Measurements from ENCODE around the gene APBB3. TPM values are rescaled to one million over a fixed set of nuclear protein-coding genes. Genes with fewer than 3 reads are reported as not detected.
A peak's percentile ranks its signal among the peaks of the same experiment; 100 is the strongest.
"Not testable (repeated sequence)": the region's sequence is repeated elsewhere in the genome, so short reads cannot be mapped to it uniquely, and the experiment has no call there.

Gene APBB3
- total and polyA plus RNA-seq, 11 donors, result 3.6 to 23.1 (median 11.4) TPM

- Histone ChIP-seq H3K27ac (peak overlapping the region in 5 of 12 donors; percentile 24 to 92 (median 41)), H3K9me3 (peaks cover 0 to 8% (median 0%) of the 10 kb centered on the region in 12 donors), H3K4me1 (peaks cover 0 to 50% (median 2%) of the 10 kb centered on the region in 12 donors), H3K27me3 (no peaks in the 10 kb centered on the region), H3K36me3 (no peaks in the 10 kb centered on the region), H3K4me3 (no peak overlapping the region)
- TF ChIP-seq CTCF (IDR thresholded peaks at IDR 0.05) (no peak), POLR2A (IDR thresholded peaks at IDR 0.05) (no peak)
- intact Hi-C loops (cut with DNase I), result no loop called here
- no peak for ATAC-seq
- no peak for DNase-seq
These were observed 44.3 kb upstream of the APBB3 start for GRCh38 chr5:140608722-140609121.

GRCh38 chr5:140607031-140607430, 42.6 kb upstream of the APBB3 start:
- peaks cover 0 to 49% (median 2%) of the 10 kb centered on the region in 12 donors for H3K4me1 ChIP-seq

GRCh38 chr5:140605879-140606278, 41.5 kb upstream of the APBB3 start:
- no peaks in the 10 kb centered on the region for H3K27me3 ChIP-seq
- peaks cover 0 to 40% (median 0%) of the 10 kb centered on the region in 12 donors for H3K4me1 ChIP-seq
- no peak for TF ChIP-seq POLR2A (IDR thresholded peaks at IDR 0.05)
- TF ChIP-seq CTCF (IDR thresholded peaks at IDR 0.05), result no peak
- no peaks in the 10 kb centered on the region for H3K36me3 ChIP-seq
- DNase-seq (no peak), ATAC-seq (no peak)
- H3K9me3 ChIP-seq, result peaks cover 0 to 5% (median 0%) of the 10 kb centered on the region in 12 donors
- 75 to 88% (median 84%) methylated on average over 3 of the region's 3 CpGs for WGBS, 4 donors
- intact Hi-C loops (cut with DNase I), result no loop called here
- H3K27ac ChIP-seq, result peak overlapping the region in 1 of 12 donors; percentile 65
- no peak overlapping the region for H3K4me3 ChIP-seq

More at GRCh38 chr5:140607031-140607430, 42.6 kb upstream of the APBB3 start:
- no peak overlapping the region for H3K4me3 ChIP-seq
- TF ChIP-seq POLR2A (IDR thresholded peaks at IDR 0.05), result no peak
- TF ChIP-seq CTCF (IDR thresholded peaks at IDR 0.05), result no peak
- peaks cover 0 to 8% (median 0%) of the 10 kb centered on the region in 12 donors for H3K9me3 ChIP-seq
- peak overlapping the region in 1 of 12 donors; percentile 65 for H3K27ac ChIP-seq
- no peaks in the 10 kb centered on the region for H3K27me3 ChIP-seq
- 78 to 86% (median 82%) methylated on average over 2 of the region's 2 CpGs for WGBS, 4 donors
- intact Hi-C loops (cut with DNase I), result no loop called here
- ATAC-seq, result no peak
- no peak for DNase-seq
- no peaks in the 10 kb centered on the region for H3K36me3 ChIP-seq

GRCh38 chr5:140603734-140604133, 39.3 kb upstream of the APBB3 start:
- H3K4me3 ChIP-seq, result no peak overlapping the region
- TF ChIP-seq CTCF (IDR thresholded peaks at IDR 0.05) (no peak), POLR2A (IDR thresholded peaks at IDR 0.05) (no peak)
- peak overlapping the region in 1 of 12 donors; percentile 91 for H3K27ac ChIP-seq
- peaks cover 0 to 18% (median 0%) of the 10 kb centered on the region in 12 donors for H3K4me1 ChIP-seq
- no peaks in the 10 kb centered on the region for H3K36me3 ChIP-seq
- H3K27me3 ChIP-seq, result no peaks in the 10 kb centered on the region
- ATAC-seq, result no peak
- H3K9me3 ChIP-seq, result no peaks in the 10 kb centered on the region
- intact Hi-C loops (cut with DNase I), result no loop called here
- no peak for DNase-seq
- WGBS, 4 donors, result 90 to 92% (median 91%) methylated on average over 2 of the region's 2 CpGs

GRCh38 chr5:140603446-140603698, 39.0 kb upstream of the APBB3 start:
- H3K36me3 ChIP-seq; intact Hi-C loops (cut with DNase I); H3K27me3 ChIP-seq; H3K9me3 ChIP-seq; DNase-seq; ATAC-seq; H3K4me3 ChIP-seq: not testable (repeated sequence)
- peaks cover 0 to 14% (median 0%) of the 10 kb centered on the region in 12 donors for H3K4me1 ChIP-seq
- 87 to 95% (median 91%) methylated on average over 4 of the region's 4 CpGs for WGBS, 4 donors
- peak overlapping the region in 3 of 12 donors; percentile 42 to 91 (median 57) for H3K27ac ChIP-seq

Measured in heart left ventricle (tissue), 16 donors.